HEK293 (cell line): ENCODE results near the gene CHST8.

Source experiments
- CTCF ChIA-PET: fragments of 350-600 bp; formaldehyde crosslinking; extraction: SDS; loops from one replicate; lab custom pipeline; 2021; ENCODE audit warnings: antibody characterized with exemption; lab: Yijun Ruan, JAX
- POLR2A ChIA-PET: fragments of 300-600 bp; formaldehyde crosslinking; extraction: SDS; loops from one replicate; lab custom pipeline; 2020; ENCODE audit warnings: antibody characterized with exemption, inconsistent platforms; lab: Yijun Ruan, JAX
- H3K27ac ChIP-seq: fragments of 200-500 bp; sonication (Bioruptor generic); 2 replicates; pipeline ENCODE4 v1.5.1; 2014; ENCODE audit warnings: low read depth, low read length, control low read depth, inconsistent platforms; ENCODE audit errors: extremely low read depth
- H3K36me3 ChIP-seq, 2 experiments: fragments of 200-500 bp in 1 of 2; sonication (Bioruptor generic) in 1 of 2; 1 replicate in 1 of 2; 2 replicates in 1 of 2; pipeline ENCODE4 v1.5.1; 2014 to 2017; ENCODE audit warnings: inconsistent platforms in 2 of 2, low read length in 2 of 2; ENCODE audit not compliant: control insufficient read depth in 2 of 2, insufficient read depth in 1 of 2
- H3K4me1 ChIP-seq: fragments of 200-500 bp; sonication (Bioruptor generic); 2 replicates; pipeline ENCODE4 v1.5.1; 2014; ENCODE audit warnings: mild to moderate bottlenecking, low read length, inconsistent platforms; ENCODE audit not compliant: control insufficient read depth, insufficient read depth
- H3K4me3 ChIP-seq: 2 replicates; pipeline ENCODE4 v1.5.1; 2011; ENCODE audit warnings: low read depth, mild to moderate bottlenecking, control low read depth, low read length, moderate library complexity
- H3K9me3 ChIP-seq: fragments of 200-500 bp; sonication (Bioruptor generic); 2 replicates; pipeline ENCODE4 v1.5.1; 2014; ENCODE audit warnings: low read depth, low read length, inconsistent platforms; ENCODE audit not compliant: control insufficient read depth, insufficient read depth
- BCL11A ChIP-seq: fragments of 450-650 bp; formaldehyde crosslinking; IDR thresholded peaks from 2 replicates; pipeline ENCODE4 v1.5.1; 2016; ENCODE audit warnings: low read depth, missing biosample characterization, missing genetic modification characterization
- FEZF1 ChIP-seq: fragments of 450-650 bp; formaldehyde crosslinking; IDR thresholded peaks from 2 replicates; pipeline ENCODE4 v1.5.1; 2016; ENCODE audit warnings: missing biosample characterization, missing genetic modification characterization
- GLIS1 ChIP-seq: fragments of 450-650 bp; formaldehyde crosslinking; IDR thresholded peaks from 2 replicates; pipeline ENCODE4 v1.5.1; 2016; ENCODE audit warnings: missing biosample characterization, missing genetic modification characterization
- MEIS1 ChIP-seq: sonication (generic); formaldehyde crosslinking; IDR thresholded peaks from 2 replicates; pipeline ENCODE4 v1.8.1; 2022; ENCODE audit warnings: missing genetic modification reagents, mild to moderate bottlenecking, borderline replicate concordance
- OSR2 ChIP-seq: fragments of 450-650 bp; formaldehyde crosslinking; IDR thresholded peaks from 2 replicates; pipeline ENCODE4 v1.5.1; 2016; ENCODE audit warnings: missing biosample characterization, missing genetic modification characterization
- OVOL3 ChIP-seq: fragments of 450-650 bp; formaldehyde crosslinking; IDR thresholded peaks from 2 replicates; pipeline ENCODE4 v1.5.1; 2016; ENCODE audit warnings: missing biosample characterization, missing genetic modification characterization
- YY2 ChIP-seq: fragments of 450-650 bp; formaldehyde crosslinking; IDR thresholded peaks from 2 replicates; pipeline ENCODE4 v1.5.1; 2016; ENCODE audit warnings: missing biosample characterization, missing genetic modification characterization
- ZBTB7A ChIP-seq: fragments of 450-650 bp; formaldehyde crosslinking; IDR thresholded peaks from 2 replicates; pipeline ENCODE4 v1.5.1; 2016; ENCODE audit warnings: low read depth, missing biosample characterization, missing genetic modification characterization
- ZBTB8A ChIP-seq: fragments of 450-650 bp; formaldehyde crosslinking; IDR thresholded peaks from 2 replicates; pipeline ENCODE4 v1.5.1; 2016; ENCODE audit warnings: missing biosample characterization, missing genetic modification characterization
- ZFP41 ChIP-seq: fragments of 450-650 bp; formaldehyde crosslinking; IDR thresholded peaks from 2 replicates; pipeline ENCODE4 v1.5.1; 2016; ENCODE audit warnings: missing biosample characterization, missing genetic modification characterization, borderline replicate concordance
- ZNF121 ChIP-seq: fragments of 450-650 bp; formaldehyde crosslinking; IDR thresholded peaks from 2 replicates; pipeline ENCODE4 v1.5.1; 2016; ENCODE audit warnings: missing biosample characterization, missing genetic modification characterization
- ZNF157 ChIP-seq: fragments of 450-650 bp; formaldehyde crosslinking; IDR thresholded peaks from 2 replicates; pipeline ENCODE4 v1.5.1; 2016; ENCODE audit warnings: missing biosample characterization, missing genetic modification characterization
- ZNF37A ChIP-seq: fragments of 450-650 bp; IDR thresholded peaks from 2 replicates; pipeline ENCODE4 v1.5.1; 2018; ENCODE audit warnings: missing biosample characterization, missing genetic modification characterization
- ZNF416 ChIP-seq: fragments of 450-650 bp; formaldehyde crosslinking; IDR thresholded peaks from 2 replicates; pipeline ENCODE4 v1.5.1; 2016; ENCODE audit warnings: missing biosample characterization, missing genetic modification characterization
- ZNF548 ChIP-seq: fragments of 450-650 bp; formaldehyde crosslinking; IDR thresholded peaks from 2 replicates; pipeline ENCODE4 v1.5.1; 2016; ENCODE audit warnings: missing biosample characterization, missing genetic modification characterization
- ZNF621 ChIP-seq: fragments of 450-650 bp; formaldehyde crosslinking; IDR thresholded peaks from 2 replicates; pipeline ENCODE4 v1.5.1; 2017; ENCODE audit warnings: missing biosample characterization, missing genetic modification characterization
- ZNF629 ChIP-seq: fragments of 450-650 bp; formaldehyde crosslinking; IDR thresholded peaks from 2 replicates; pipeline ENCODE4 v1.5.1; 2017; ENCODE audit warnings: missing biosample characterization, missing genetic modification characterization
- ZNF777 ChIP-seq: fragments of 450-650 bp; formaldehyde crosslinking; IDR thresholded peaks from 2 replicates; pipeline ENCODE4 v1.5.1; 2017; ENCODE audit warnings: missing biosample characterization, missing genetic modification characterization, borderline replicate concordance
- ZNF830 ChIP-seq: fragments of 450-650 bp; IDR thresholded peaks from 2 replicates; pipeline ENCODE4 v1.5.0; 2018; ENCODE audit warnings: missing biosample characterization, missing genetic modification characterization, low read depth, mild to moderate bottlenecking, moderate library complexity
- TF ChIP-seq, protein P1 (sequence below): fragments of 450-650 bp; formaldehyde crosslinking; IDR thresholded peaks from 2 replicates; pipeline ENCODE4 v1.5.1; 2016; ENCODE audit warnings: missing biosample characterization, missing genetic modification characterization
- TF ChIP-seq, protein P2 (sequence below): fragments of 450-650 bp; formaldehyde crosslinking; IDR thresholded peaks from 2 replicates; pipeline ENCODE4 v1.5.1; 2016; ENCODE audit warnings: missing biosample characterization, missing genetic modification characterization
- TF ChIP-seq, protein P3 (sequence below): fragments of 450-650 bp; formaldehyde crosslinking; IDR thresholded peaks from 2 replicates; pipeline ENCODE4 v1.5.1; 2017; ENCODE audit warnings: missing biosample characterization, missing genetic modification characterization
- TF ChIP-seq, protein P4 (sequence below): fragments of 450-650 bp; formaldehyde crosslinking; IDR thresholded peaks from 2 replicates; pipeline ENCODE4 v1.5.1; 2017; ENCODE audit warnings: missing biosample characterization, missing genetic modification characterization
- TF ChIP-seq, protein P5 (sequence below): fragments of 450-650 bp; formaldehyde crosslinking; IDR thresholded peaks from 2 replicates; pipeline ENCODE4 v1.5.1; 2016; ENCODE audit warnings: missing biosample characterization, missing genetic modification characterization
- TF ChIP-seq, protein P6 (sequence below): fragments of 450-650 bp; formaldehyde crosslinking; IDR thresholded peaks from 2 replicates; pipeline ENCODE4 v1.5.0; 2017; ENCODE audit warnings: missing biosample characterization, missing genetic modification characterization, borderline replicate concordance

CHST8 gene

DNA sequence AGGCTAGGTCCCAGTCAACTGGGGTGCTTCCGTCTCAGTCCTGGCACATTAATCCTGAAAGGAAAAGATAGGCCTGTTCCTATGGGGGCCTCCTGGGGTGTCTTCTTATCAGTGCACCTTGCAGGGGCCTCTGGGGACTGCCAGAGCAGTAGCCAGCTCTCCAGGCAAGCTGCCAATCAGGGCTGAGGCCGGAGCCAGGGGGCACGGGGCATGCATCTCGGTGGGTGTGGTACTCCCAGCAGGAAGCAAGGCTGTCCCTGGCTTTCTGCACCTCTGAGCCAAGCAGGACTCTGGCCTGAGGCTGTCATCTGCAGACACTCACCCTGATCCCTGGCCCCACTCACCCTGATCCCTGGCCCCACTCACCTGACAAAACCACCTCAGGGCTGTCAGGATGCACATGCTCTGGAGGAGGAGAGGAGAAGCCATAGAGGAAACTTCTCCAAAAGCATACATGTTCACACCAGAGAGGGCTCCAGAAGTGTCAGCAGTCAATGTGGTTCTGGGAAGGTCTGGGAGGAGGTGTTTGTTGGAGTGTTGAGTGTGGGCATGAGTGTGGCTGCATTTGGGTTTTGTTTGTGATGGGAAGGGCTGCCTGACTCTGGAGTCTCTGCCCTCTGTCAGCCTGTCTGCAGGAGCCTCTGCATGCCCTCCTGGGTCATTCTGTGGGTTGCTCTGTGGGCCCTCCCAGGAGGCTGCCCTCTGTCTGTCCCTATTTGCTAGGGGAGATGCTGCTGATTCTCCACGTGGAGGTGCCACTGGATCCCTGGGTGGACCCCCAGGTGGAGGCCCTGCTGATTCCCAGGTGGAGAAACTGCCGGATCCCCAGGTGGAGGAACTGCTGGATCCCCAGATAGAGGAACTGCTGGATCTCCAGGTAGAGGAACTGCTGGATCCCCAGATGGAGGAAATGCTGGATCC lies 152.2 kb downstream of the CHST8 start (continued):
- TF ChIP-seq ZNF121 (tag by site-specific recombination) (no peak), ZBTB8A (no peak), ZBTB7A (tag by site-specific recombination) (no peak), YY2 (tag by site-specific recombination) (no peak), FEZF1 (tag by site-specific recombination) (no peak), MEIS1 (CRISPR knock-in tag) (no peak), ZNF621 (tag by site-specific recombination) (no peak), ZNF830 (tag by site-specific recombination) (no peak)
- TF ChIP-seq, protein P1, sequence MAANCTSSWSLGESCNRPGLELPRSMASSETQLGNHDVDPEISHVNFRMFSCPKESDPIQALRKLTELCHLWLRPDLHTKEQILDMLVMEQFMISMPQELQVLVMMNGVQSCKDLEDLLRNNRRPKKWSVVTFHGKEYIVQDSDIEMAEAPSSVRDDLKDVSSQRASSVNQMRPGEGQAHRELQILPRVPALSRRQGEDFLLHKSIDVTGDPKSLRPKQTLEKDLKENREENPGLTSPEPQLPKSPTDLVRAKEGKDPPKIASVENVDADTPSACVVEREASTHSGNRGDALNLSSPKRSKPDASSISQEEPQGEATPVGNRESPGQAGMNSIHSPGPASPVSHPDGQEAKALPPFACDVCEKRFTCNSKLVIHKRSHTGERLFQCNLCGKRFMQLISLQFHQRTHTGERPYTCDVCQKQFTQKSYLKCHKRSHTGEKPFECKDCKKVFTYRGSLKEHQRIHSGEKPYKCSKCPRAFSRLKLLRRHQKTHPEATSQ, result no peak
- TF ChIP-seq, protein P2, sequence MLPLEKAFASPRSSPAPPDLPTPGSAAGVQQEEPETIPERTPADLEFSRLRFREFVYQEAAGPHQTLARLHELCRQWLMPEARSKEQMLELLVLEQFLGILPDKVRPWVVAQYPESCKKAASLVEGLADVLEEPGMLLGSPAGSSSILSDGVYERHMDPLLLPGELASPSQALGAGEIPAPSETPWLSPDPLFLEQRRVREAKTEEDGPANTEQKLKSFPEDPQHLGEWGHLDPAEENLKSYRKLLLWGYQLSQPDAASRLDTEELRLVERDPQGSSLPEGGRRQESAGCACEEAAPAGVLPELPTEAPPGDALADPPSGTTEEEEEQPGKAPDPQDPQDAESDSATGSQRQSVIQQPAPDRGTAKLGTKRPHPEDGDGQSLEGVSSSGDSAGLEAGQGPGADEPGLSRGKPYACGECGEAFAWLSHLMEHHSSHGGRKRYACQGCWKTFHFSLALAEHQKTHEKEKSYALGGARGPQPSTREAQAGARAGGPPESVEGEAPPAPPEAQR, result no peak
- TF ChIP-seq, protein P3, sequence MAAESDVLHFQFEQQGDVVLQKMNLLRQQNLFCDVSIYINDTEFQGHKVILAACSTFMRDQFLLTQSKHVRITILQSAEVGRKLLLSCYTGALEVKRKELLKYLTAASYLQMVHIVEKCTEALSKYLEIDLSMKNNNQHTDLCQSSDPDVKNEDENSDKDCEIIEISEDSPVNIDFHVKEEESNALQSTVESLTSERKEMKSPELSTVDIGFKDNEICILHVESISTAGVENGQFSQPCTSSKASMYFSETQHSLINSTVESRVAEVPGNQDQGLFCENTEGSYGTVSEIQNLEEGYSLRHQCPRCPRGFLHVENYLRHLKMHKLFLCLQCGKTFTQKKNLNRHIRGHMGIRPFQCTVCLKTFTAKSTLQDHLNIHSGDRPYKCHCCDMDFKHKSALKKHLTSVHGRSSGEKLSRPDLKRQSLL (tag by site-specific recombination), result no peak
- TF ChIP-seq, all 188 proteins: peak for 5

DNA sequence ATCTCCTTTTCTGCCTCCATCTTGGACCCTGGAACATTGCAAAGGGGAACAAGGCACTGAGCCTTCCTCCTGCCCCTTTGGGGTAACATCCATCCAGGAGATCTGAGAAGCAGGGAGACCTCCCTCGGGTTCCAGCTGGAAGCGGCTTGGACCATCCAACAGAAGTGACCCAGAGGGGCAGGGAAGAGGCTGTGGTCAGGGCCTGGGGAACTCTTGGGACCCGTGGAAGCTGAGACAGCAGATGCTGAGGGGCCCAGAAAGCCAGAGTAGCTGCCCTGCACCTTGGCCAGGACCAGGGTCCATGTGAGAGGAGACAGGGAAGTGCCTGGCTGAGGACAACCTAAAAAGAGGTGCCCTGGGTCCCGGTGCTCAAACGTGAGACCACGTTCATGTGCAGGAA lies 153.0 kb downstream of the CHST8 start:
- ChIA-PET POLR2A (no interaction called here), CTCF (interaction anchor here (0.6 to 9.1 kb wide), 10 partner anchors 10 to 585 kb away, joined by 3 to 272 read pairs (median 4); no protein-coding TSS in a partner anchor)
- Histone ChIP-seq H3K27ac (no peak overlapping the region), H3K36me3 (peaks cover 0 to 7% of the 10 kb centered on the region in 2 experiments; a peak in 1 of 3 replicates), H3K9me3 (no peaks in the 10 kb centered on the region), H3K4me1 (peaks cover 4% of the 10 kb centered on the region), H3K4me3 (no peak overlapping the region)
- TF ChIP-seq OVOL3 (tag by site-specific recombination) (no peak), ZNF416 (tag by site-specific recombination) (no peak), FEZF1 (tag by site-specific recombination) (no peak), ZNF157 (tag by site-specific recombination) (no peak), OSR2 (tag by site-specific recombination) (no peak), ZNF629 (tag by site-specific recombination) (no peak), ZNF548 (tag by site-specific recombination) (no peak), ZNF777 (tag by site-specific recombination) (no peak), ZNF37A (tag by site-specific recombination) (no peak), BCL11A (tag by site-specific recombination) (no peak), ZFP41 (tag by site-specific recombination) (no peak), GLIS1 (tag by site-specific recombination) (no peak)
- TF ChIP-seq, protein P4, sequence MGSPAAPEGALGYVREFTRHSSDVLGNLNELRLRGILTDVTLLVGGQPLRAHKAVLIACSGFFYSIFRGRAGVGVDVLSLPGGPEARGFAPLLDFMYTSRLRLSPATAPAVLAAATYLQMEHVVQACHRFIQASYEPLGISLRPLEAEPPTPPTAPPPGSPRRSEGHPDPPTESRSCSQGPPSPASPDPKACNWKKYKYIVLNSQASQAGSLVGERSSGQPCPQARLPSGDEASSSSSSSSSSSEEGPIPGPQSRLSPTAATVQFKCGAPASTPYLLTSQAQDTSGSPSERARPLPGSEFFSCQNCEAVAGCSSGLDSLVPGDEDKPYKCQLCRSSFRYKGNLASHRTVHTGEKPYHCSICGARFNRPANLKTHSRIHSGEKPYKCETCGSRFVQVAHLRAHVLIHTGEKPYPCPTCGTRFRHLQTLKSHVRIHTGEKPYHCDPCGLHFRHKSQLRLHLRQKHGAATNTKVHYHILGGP (tag by site-specific recombination), result no peak
- TF ChIP-seq, protein P1, result no peak
- TF ChIP-seq, protein P5, sequence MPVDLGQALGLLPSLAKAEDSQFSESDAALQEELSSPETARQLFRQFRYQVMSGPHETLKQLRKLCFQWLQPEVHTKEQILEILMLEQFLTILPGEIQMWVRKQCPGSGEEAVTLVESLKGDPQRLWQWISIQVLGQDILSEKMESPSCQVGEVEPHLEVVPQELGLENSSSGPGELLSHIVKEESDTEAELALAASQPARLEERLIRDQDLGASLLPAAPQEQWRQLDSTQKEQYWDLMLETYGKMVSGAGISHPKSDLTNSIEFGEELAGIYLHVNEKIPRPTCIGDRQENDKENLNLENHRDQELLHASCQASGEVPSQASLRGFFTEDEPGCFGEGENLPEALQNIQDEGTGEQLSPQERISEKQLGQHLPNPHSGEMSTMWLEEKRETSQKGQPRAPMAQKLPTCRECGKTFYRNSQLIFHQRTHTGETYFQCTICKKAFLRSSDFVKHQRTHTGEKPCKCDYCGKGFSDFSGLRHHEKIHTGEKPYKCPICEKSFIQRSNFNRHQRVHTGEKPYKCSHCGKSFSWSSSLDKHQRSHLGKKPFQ, result no peak
- TF ChIP-seq, protein P6, sequence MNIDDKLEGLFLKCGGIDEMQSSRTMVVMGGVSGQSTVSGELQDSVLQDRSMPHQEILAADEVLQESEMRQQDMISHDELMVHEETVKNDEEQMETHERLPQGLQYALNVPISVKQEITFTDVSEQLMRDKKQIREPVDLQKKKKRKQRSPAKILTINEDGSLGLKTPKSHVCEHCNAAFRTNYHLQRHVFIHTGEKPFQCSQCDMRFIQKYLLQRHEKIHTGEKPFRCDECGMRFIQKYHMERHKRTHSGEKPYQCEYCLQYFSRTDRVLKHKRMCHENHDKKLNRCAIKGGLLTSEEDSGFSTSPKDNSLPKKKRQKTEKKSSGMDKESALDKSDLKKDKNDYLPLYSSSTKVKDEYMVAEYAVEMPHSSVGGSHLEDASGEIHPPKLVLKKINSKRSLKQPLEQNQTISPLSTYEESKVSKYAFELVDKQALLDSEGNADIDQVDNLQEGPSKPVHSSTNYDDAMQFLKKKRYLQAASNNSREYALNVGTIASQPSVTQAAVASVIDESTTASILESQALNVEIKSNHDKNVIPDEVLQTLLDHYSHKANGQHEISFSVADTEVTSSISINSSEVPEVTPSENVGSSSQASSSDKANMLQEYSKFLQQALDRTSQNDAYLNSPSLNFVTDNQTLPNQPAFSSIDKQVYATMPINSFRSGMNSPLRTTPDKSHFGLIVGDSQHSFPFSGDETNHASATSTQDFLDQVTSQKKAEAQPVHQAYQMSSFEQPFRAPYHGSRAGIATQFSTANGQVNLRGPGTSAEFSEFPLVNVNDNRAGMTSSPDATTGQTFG (tag by site-specific recombination), result no peak
